GM21723 (cell line): ENCODE results near the gene CCDC83.
A peak's percentile ranks its signal among the peaks of the same experiment; 100 is the strongest.
"Not testable (repeated sequence)": the region's sequence is repeated elsewhere in the genome, so short reads cannot be mapped to it uniquely, and the experiment has no call there.

Source experiments
- ATAC-seq: cut with Tn5 transposase; IDR thresholded peaks from one replicate; pipeline ENCODE4 v1.9.1; 2021; ENCODE audit warnings: mild to moderate bottlenecking, moderate library complexity; ENCODE audit not compliant: unreplicated experiment

CCDC83 gene

GRCh38 chr11:85835263-85835662 lies 19.9 kb upstream of the CCDC83 start:
- no peak for ATAC-seq

DNA sequence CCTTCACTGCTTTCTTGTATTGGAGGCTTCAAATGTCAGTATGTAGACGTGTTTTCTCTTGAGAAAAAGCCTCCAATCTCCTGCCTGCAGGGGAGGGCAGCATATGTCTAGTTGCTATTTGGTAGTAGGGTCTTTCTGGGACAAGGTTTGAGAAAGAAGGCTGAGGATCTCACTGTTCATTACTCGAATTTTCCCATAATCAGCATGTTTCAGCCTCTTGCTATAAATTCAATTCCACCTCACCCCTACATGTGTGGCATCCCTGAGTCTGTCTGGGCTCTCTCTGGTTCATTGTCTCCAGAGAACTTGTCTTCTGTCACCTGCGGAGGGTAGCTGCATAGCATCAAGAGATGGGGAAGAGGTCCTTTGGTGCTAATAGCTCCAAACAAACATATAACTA lies 19.5 kb upstream of the CCDC83 start:
- ATAC-seq, result no peak

- ATAC-seq, result not testable (repeated sequence)
These were observed 14.3 kb upstream of the CCDC83 start for GRCh38 chr11:85840932-85841331.

DNA sequence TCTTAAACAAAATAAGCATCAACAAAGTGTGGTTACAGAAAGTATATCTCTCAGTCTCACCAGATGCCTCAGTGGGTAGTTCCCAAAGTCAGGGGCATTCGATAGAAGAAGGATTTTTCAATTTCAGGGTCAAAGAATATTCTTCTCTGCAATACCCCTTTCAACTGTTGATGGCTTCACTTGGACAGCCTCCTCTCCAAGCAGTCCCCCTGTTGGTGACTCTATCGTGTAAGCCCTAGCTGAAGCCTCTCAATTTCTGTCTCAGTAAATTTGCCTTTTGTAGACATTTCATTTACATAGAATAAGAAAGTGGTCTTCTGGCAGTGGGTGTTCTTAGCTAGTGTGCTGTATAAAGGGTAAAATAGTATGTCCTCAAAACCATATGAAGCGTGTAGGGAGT lies 11.3 kb upstream of the CCDC83 start:
- ATAC-seq, result no peak

- ATAC-seq, result no peak
These were observed 10.6 kb upstream of the CCDC83 start for GRCh38 chr11:85844439-85845123.

DNA sequence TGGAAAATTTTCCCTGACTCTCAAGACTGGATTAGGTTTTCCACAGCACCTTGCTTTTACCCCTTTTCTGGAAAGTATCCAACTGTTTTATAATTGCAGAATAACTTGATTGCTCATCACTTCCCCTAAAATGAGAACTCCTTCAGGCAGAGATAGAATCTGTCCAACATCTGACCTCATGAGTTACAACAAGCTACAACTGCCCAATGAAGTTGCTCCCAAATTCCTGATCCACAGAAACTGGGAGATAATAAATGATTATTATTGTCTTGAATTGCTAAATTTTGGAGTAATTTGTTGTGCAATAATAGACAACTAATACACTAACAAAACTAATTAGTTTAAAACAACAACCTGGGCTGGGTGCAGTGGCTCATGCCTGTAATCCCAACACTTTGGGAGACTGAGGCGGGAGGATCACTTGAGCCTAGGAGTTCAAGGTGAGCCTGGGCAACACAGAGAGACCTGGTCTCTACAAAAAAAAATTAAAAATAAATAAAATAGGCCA lies 10.0 kb upstream of the CCDC83 start:
- no peak for ATAC-seq

DNA sequence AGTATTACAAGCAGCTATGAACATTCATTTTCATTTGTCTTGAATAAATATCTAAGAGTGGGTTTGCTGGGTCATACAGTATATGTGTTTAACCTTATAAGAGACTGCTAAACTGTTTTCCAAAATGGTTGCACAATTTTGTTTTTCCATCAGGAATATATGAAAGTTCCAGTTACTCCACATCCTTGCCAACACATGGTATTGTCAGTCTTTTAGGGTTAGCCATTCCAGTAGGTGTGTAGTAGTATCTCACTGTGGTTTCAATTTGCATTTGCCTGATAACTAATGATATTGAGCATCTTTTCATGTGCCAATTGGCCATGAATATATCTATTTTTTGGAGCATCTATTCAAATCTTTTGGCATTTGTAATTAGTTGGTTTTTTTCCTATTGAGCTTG lies 7.7 kb upstream of the CCDC83 start:
- ATAC-seq, result no peak

GRCh38 chr11:85848006-85848405 lies 7.2 kb upstream of the CCDC83 start:
- no peak for ATAC-seq

DNA sequence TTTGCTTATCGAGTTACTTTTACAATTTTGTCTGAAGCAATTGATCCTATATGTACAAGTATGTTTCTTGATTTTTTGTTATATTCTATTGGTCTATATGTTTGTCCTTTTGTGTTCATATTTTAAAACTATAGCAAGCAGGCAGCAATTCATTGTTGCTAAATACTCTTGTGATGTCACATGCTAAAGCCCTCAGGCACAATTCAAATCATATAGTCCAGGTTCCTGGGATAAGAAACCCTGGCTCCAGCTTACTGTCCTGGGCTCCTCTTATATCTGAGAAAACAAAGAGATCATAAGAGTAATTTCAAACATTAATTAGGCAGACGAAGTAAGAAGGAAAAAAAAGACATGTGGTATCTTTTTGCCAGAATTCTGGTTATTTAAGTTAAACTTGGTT lies 6.6 kb upstream of the CCDC83 start:
- ATAC-seq, result no peak

DNA sequence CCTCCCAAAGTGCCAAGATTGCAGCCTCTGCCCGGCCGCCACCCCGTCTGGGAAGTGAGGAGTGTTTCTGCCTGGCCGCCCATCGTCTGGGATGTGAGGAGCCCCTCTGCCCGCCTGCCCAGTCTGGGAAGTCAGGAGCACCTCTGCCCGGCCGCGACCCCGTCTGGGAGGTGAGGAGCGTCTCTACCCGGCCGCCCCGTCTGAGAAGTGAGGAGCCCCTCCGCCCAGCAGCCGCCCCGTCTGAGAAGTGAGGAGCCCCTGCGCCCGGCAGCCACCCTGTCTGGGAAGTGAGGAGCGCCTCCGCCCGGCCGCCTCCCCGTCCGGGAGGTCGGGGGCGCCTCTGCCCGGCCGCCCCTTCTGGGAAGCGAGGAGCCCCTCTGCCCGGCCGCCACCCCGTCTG lies 2.4 kb upstream of the CCDC83 start:
- ATAC-seq, result not testable (repeated sequence)

GRCh38 chr11:85853541-85853940 lies 1.6 kb upstream of the CCDC83 start:
- ATAC-seq, result not testable (repeated sequence)

- no peak for ATAC-seq
These were observed 999 bp upstream of the CCDC83 start for GRCh38 chr11:85854212-85854556.

DNA sequence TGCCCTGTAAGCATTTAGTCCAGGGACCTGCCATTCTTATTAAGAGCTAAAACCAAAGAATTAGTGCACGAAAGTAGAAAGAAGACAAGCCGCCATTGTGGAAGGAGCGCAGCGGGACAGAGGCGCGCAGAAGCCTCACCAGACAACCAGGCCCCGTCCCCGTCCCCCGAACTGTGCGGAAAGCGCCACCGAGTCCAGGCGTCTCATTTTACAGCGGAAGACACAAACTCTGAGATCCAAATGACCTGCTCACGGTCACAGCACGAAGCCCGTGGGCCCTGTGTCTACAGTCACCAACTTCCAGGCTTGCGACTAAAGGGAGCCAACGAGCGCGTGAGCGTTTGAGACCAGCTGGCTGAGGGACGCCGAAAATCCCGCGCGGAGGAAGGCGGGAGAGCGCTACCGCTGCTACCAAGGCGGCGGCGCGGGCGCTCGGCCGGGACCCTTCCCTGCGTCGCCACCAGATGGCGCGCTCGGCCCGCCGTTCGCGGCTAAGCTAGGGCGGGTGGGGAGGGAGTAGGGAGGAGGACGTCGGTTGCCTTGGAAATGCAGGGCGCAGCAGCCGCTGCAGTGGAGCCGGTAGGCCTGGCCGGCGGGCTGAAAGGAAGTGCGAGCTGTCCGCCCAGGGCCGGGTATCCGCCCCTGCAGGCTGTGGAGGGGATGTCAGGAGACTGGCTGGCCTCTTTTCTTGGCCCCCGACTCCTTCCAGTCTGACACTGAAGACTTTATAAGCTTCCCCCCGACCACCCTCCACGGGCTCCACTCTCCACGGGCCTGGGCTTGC lies 434 bp upstream of the CCDC83 start:
- peak; percentile 100 for ATAC-seq

GRCh38 chr11:85857098-85857497 lies 1.9 kb downstream of the CCDC83 start:
- no peak for ATAC-seq

DNA sequence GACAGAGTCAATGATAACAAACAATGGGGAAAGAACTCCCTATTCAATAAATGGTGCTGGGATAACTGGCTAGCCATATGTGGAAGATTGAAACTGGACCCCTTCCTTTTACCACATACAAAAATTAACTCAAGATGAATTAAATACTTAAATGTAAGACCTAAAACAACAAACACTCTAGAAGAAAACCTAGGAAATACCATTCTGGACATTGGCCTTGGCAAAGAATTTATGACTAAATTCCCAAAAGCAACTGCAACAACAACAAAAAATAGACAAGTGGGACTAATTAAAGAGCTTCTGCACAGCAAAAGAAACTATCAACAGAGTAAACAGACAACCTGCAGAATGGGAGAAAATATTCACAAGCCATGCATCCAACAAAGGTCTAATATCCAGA lies 4.4 kb downstream of the CCDC83 start:
- not testable (repeated sequence) for ATAC-seq

DNA sequence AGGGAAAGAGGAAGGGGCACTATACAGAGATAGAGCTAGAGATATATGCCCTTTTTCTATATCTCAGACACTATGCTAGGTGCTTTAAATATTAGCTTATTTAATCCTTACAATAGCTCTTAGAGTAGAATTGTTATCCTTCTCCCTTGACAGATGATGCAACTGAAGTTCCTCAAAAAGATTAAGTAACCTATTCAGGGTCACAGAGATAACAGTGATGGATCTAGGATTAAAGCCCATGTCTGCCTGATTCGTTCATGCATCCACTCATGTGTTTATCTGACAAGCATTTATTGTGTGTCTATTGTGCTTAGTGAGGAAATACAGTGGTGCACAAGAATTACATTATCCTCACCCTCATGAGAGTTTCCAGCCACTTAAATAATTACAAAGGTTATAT lies 8.7 kb downstream of the CCDC83 start:
- no peak for ATAC-seq

GRCh38 chr11:85866137-85866827 lies 11.1 kb downstream of the CCDC83 start:
- no peak for ATAC-seq

DNA sequence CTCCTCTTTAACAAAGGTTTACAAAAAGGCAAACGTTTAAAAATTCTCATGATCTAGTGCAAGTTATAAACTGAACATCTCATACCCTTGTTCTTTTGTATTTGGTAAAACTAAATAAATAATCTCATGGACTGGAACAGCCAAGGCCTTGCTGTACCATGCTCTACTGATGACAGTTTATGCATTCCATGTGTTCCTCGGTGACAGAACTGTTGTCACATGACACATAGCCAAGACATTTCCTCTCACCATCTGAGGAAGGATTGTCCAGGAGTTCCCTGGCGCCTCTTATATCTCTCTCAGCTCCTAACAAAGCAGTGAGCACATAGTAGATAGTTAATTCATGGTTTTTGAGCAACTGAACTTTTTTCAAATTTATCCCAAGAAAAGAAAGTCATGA lies 12.6 kb downstream of the CCDC83 start:
- ATAC-seq, result no peak

- ATAC-seq, result no peak
These were observed 14.6 kb downstream of the CCDC83 start for GRCh38 chr11:85869781-85870180.

DNA sequence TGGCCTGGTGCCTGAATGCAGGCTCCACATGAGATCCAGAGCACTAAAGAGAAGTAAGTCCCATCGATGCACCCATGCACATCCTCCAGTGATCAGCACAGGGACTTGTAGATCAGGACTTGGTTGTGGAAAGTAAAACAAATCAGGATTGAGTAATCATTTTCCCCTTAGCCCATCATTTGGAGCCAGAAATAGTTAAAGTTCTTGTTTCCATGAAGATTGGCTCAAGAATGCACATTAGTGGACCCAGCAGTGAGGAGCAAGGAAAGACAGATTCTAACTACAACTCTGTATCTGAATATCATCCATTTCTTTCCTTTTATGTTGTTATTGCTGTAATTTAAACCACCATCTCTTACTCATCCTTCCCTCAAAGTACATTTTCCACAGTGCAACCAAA lies 19.1 kb downstream of the CCDC83 start:
- no peak for ATAC-seq

GRCh38 chr11:85875505-85875904 lies 20.3 kb downstream of the CCDC83 start:
- no peak for ATAC-seq

GRCh38 chr11:85884581-85885021 lies 29.4 kb downstream of the CCDC83 start:
- no peak for ATAC-seq
